Activated CD4-positive, CD25-positive, alpha-beta regulatory T cell treated with anti-CD3 and anti-CD28 coated beads, Interleukin-2, amount 50 U/mL, for 72 hours (primary cell): ENCODE measurements around the gene TCN2.
A peak's percentile ranks its signal among the peaks of the same experiment; 100 is the strongest.
"Not testable (repeated sequence)": the region's sequence is repeated elsewhere in the genome, so short reads cannot be mapped to it uniquely, and the experiment has no call there.

ENCODE experiments used
- DNase-seq: peaks from one replicate; pipeline ENCODE4 v3.0.0; 2021

Gene TCN2

DNA sequence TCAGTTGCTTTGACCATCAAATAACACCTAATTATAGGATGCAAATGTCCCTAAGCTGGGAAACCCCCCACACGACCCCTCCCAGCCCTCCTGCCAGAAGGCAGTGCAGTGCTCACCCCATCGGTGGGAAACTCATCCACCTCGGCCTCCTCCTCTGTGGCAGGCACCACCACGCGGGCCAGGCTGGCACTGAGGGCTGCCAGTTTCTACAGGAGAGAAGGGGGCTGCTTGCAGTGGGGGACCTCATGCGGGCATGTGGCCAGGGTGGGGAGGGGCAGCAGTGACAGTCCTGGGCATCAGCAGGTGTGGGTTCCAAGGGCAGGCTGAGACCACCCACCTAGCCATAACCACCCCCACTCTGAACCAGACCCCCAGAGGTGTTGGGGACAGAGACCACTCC is 26.1 kb upstream of the TCN2 start:
- no peak for DNase-seq

DNA sequence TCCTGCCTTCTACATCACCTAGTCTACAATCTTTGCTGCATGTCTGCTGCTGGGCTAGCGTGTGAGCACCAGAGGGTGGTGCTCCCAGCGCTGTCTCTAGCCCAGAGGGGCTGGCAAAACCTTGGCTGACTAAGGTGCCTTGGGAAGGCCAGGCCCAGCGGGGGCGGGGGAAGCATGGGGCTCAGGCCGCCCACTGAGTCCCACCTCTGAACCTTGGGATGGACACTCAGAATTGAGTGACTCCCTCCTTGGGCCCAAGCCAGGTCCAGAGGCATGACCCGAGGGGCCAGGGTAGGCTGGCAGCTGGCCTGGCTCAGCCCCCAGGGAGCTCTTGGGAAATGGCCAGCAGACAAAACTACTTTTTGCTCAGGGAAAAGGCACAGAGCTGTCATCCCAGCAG is 24.9 kb upstream of the TCN2 start:
- DNase-seq = no peak

DNA sequence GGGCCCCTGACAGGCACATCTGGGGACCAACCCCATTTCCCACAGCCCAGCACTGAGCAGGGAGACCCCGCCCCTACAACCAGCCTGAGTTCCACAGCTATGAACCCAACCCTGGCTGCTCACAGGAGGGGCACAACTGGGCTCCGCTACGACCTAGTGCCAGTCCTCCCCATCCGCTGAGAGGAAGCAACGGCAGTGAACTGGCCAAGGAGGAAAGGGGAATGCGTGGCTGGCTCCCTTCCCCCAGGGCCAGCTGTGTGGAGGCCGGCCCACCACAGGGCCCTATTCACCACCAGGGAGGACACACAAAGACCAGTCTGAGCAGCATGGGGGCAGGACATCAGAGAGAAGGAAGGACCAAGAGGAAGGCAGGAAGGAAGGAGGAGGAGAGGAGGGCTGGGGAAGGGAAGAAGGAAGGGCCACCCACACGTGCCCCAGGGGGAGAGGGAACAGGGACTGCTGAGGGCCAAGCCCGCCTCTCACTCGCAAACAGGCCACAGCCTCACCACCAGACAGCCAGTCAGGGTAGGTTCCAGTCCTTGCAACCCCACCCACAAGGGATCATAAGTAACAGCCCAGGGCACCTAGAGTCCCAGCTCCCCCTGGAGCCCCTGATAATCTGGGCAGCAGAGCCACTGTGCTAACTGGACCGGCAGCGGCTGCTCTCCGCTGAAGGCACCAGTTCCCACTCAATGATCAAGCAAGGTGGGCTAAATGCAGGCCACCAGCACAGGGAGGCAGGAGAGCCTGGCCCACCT is 24.0 kb upstream of the TCN2 start:
- no peak for DNase-seq

DNA sequence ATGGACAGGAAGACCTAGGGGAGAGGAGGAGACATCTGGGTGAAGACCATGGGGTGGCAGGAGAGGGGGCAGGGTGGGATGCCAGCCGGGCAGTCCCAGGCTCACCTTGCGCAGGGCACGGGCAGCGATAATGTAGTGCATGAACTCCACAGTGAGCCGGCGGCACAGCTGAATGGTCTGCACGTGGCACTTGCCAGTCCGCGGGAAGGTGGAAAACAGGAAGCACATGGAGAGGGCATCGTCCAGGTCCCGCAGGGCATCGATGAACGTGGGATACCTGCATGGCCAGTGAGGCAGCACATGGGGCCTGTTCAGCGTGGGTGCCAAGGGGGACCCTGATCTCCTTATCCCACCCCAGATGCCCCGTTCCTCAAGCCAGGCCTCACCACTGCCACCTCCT is 22.5 kb upstream of the TCN2 start:
- DNase-seq = no peak

DNA sequence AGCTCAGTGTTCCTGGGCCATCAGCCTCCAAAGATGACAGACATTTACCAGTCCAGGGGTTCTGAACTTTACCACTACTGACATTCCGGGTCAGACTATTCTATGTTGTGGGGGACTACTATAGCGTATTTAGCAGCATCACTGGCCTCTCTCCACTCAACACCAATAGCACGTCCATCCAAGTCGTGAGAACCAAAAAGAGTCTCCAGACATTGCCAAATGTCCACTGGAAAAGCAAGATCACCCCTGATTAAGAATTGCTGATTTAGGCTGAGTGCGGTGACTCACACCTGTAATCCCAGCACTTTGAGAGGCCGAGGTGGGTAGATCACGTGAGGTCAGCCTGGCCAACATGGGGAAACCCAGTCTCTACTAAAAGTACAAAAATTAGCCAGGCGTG is 20.6 kb upstream of the TCN2 start:
- no peak for DNase-seq

DNA sequence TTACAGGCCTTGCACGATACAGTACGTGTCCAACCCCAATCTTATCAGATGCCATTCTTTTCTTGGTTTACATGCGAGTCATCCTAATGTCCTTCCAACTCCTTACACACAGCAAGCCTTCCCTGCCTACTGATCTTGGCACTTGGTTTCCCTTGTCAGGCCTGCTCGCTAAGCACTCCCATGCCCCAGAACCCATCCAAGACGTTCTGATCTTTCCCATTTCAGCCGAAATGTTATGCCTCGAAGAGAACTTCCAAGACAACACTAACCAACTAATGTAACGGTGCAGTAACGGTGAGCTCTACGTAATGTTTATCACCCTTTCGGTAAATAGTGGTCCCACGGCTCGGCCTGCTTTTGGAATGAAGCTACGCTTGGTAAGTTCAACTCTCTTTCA is 15.8 kb upstream of the TCN2 start:
- DNase-seq = no peak

DNA sequence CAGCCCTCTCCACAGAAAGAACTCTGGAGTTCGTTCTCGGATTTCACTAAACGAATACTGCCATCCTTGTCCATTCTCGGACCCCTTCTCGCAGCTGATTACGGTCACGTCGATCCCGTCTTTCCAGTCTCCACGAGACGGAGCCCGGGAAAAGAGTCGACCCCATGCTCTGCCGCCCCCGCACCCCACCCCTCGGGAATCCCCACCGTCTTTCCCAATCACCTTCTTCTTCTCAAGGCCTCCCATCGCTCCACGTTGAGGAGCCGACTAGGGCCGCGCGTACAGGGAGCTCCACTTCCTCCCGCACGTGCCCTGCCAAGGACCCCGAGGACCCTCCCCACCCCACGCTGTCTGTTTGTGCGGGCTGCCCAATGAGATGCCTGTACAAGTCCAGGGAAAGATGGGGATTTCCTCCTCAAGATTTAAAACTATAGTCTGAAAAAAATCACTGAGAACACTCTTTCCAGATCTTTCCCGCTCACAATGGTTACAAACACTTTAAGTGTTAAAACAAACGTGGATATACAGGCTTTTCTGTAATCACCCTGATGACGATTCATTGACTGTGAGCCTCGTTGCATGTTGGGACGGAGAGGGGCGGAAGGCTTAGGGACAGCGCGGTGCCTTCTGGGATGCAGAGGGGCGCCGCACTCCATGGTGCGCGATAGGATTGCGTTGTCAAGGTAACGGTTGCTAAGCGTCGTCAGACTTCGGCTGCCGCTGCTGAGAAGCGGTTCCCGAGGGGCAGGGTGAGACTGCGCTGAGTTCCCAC is 15.2 kb upstream of the TCN2 start, which contains the start of gene PES1:
Gene PES1 (minus strand): TSS at position 323 of the 772 bp plus-strand sequence. CDS start 77 bp downstream, at position 246.
- DNase-seq = peak; percentile 89

DNA sequence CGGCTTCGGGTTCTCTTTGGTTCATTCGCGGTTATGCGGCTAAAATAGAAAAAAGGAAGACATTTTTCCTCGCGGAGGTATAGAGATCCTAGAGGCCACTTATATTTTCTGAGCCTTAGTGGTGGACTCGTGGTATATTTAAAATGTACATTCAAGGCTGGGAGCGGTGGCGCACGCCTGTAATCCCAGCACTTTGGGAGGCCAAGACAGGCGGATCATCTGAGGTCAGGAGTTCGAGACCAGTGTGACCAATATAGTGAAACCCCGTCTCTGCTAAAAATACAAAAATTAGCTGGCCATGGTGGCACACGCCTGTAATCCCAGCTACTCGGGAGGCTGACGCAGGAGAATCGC is 14.6 kb upstream of the TCN2 start:
- not testable (repeated sequence) for DNase-seq

DNA sequence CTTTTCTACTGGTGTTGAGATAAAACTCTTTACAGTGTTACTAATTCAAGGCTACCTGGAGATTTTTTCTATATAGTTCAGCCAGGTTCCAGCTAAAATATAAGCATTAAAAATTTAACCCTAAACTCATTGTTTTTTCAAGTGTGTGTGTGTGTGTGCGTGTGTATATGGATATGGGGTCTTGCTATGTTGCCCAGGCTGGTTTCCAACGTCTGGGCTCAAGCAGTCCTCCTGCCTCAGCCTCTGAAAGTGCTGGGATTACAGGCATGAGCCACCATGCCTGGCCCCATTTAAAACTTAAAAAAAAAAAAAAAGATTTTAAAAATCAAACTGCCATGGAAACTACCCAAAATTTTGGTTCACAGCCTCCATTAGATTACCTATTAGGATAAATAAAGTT is 10.8 kb upstream of the TCN2 start:
- DNase-seq = no peak

DNA sequence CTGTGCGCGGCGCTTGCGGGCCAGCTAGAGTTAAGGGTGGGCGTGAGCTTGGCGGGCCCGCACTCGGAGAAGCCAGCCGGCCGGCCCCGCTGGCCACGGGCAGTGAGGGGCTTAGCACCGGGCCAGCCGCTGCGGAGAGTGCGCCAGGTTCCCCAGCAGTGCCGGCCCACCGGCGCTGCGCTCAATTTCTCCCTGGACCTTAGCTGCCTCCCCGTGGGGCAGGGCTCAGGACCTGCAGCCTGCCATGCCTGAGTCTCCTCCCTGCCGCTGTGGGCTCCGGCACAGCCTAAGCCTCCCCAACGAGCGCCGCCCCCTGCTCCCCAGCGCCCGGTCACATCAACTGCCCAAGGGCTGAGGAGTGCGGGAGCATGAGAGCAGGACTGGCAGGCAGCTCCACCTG is 10.1 kb upstream of the TCN2 start:
- DNase-seq = no peak

DNA sequence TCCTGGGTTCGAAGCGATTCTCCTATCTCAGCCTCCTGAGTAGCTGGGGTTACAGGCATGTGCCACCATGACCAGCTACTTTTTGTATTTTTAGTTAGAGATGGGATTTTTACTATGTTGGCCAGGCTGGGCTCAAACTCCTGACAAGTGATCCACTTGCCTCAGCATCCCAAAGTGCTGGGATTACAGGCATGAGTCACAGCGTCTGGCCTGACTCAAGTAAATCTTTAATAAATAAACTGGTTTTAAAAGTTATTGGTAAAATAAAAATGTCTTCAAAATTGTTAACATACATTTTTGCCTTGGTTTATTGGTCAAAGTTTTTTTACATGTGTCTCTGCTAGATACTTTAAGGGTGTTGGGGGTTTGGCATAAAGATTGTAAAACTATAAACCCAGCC is 8.0 kb upstream of the TCN2 start:
- DNase-seq = no peak

DNA sequence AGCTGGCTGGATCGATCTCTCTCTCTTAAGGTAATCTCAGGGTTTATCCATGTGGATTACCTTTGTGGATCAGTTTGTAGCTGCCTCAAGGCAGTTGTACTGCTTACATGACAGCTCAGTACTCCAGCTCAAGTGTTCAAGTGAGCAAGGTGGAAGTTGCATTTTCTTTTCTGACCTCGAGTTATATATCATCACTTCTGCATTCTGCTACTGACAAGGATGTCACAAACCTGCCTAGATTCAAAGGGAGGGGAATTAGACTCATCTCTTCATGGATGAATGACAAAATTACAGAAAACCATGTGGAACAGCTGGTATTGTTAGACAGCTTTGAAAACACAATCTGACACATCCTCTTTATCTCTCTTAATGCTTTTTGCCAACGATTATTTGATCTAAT is 6.1 kb upstream of the TCN2 start:
- DNase-seq = no peak

DNA sequence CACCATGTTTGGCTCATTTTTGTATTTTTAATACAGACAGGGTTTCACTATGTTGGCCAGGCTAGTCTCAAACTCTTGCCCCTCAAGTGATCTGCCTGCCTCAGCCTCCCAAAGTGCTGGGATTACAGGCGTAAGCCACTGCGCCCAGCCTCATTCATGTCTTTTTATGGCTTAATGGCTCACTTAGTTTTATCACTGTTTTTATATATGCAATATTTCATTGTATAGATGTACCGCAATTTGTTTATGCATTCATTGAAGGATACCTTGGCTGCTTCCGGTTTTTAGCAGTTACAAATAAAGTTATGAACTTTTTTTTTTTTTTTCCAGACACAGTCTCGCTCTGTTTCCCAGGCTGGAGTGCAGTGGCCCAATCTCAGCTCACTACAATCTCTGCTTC is 5.5 kb upstream of the TCN2 start:
- no peak for DNase-seq

DNA sequence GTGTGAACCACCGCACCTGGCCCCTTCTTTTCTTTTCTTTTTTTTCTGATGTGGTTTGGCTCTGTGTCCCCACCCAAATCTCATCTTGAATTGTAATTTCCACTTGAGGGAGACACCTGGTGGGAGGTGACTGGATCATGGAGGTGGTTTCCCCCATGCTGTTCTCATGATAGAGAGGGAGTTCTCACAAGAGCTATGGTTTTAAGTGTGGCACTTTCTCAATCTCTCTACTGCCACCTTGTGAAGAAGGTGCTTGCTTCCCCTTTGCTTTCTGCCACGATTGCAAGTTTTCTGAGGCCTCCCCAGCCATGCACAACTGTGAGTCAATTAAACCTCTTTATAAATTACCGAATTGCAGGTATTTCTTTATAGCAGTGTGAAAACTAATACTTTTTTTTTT is 4.9 kb upstream of the TCN2 start:
- no peak for DNase-seq

DNA sequence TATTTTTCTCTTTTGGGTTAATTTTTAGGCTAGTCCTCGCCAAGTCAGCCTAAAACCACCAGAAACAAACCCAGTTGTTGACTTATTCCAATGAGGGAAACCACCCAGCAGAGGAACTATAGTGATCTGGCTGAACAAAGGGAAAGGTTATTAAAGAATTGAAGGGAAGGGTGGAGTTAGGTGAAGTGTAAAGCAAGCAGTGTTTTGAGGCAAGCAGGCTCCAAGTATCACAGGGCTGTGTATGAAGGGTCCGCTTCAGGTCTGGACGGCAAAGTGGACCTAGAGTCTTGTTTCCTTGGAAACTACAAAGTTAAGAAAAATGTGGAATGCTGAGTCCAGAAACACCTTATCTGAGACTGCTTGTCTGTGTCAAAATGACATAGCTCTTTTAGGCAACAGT is 3.2 kb upstream of the TCN2 start:
- no peak for DNase-seq

DNA sequence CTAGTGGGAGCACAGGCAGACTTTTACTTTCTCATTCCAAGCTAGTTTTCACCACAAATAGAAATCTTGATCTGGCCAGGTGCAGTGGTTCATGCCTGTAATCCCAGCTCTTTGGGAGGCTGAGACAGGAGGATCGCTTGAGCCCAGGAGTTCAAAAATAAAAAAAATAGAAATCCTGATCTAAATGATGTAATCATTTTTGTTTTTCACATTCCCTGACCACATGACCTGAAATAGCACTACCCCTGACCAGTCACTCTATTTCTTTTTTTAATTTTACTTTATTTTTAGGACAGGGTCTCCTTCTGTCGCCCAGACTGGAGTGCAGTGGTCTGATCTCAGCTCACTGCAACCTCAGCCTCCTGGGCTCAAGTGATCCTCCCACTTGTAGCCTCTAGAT is 2.3 kb upstream of the TCN2 start:
- DNase-seq = no peak

DNA sequence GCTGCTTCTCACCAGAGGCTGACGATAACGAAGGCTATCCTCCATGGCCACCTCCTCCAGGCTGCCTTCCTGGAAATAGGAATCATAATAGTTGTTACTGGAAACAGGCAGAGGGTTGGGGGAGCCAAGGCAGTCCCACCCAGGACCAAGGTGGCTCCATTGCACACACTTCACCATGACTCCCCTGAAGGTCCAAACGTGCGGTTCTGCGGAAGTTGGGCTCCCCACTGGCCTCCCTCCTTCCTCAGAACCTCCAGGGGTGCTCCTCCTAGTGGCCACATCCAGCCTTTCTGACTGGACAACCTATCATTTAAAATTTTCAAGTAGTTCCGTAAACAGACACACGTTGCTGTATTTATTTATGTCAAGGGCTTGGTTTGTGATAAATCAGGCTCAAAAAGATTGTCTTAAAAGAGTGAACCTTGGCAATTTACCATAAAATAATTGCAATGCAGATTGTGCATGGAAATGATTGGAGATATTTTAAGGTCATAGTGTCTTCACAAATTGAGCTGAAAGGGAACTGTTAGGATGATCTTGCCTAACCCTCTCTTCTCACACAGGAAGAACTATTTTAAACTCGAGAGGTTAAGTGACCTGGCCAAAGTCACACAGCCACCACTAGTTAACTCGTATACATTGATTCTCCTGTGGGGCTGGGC is 1.4 kb upstream of the TCN2 start:
- DNase-seq = peak; percentile 50

DNA sequence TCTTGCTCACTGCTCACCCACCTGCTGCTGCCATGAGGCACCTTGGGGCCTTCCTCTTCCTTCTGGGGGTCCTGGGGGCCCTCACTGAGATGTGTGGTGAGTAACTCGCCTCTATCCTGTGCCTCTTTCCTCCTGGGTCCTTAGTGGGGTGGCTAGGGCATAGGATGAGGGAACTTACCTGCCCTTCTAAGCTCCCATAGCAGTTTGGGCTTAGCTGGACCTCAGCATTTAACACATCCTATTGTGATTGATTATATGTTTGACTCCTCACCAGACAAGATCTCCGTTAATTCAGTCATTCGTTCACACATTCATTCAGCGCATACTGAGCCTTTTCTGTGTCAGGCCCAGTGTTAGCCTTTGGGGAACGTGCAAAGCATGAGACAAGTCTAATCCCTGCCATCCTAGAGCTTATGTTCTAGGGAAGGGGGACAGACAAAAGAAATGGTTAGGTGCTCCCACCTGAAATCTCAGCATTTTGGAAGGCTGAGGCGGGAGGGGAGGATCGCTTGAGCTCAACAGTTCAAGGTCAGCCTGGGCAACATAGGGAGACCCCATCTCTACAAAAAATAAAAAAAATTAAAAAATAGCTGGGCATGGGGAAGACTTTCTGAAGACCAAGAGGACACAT is 441 bp downstream of the TCN2 start:
- no peak for DNase-seq

DNA sequence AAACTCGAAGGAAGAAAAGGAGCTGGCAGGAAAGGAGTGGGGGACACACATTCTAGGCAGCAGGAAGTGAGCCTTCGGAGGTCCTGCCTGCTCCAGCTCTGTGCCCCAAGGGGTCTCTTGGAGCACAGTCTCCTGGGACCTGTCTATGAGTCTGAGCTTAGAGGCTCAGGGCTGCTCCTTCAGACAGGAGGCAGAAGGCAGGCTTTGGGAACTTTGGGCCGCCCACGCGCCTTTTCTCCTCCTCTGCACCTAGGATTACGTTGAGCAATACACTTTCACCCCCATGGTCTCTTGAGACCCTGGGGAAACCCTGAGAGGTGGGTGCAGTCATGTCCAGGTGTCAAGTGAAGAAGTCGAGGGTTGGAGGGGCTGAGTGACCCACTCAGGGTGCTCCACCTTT is 965 bp downstream of the TCN2 start:
- DNase-seq = no peak

DNA sequence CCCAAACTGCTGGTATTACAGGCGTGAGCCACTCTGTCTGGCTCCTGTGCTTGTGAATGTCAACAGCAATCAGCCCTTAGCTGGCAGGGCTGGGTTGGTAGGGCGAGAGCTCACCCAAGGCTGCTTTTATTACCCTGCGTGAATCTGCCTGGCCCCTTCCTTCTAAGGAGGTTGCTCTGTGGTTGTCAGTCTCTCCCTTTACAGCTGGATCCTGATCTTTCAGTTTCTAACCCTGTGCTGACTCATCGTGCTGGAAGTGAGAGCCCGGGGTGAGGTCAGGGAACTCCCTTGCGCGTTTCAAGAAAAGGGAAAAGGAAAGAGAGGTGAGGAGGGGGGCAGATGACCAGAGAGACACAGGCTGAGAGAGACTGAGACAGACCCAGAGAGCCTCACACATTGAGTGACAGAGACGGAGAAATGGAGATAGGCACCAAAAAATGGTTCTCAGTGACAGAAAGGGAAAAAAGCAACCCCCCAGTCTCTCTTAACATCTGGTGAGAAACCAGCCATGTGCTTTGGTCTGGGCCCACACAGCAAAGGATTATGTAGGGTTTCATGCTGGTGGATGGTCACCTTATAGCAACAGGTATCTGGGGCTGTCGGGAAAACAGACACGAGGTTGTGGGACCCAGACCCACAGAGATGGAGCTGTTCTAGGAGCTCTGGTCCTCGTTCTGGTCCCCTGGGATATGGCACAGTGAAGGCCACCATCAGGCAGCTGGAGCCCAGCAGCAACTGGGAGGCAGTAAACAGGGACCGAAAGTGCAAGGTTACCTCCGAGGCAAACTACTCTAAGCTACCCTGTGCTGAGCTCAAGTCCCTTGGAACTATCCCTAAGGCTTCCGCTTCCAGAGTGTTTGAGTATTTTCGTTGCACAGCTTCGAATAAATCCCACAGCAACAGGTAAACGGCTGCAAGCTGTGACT is 2.5 kb downstream of the TCN2 start:
- no peak for DNase-seq

DNA sequence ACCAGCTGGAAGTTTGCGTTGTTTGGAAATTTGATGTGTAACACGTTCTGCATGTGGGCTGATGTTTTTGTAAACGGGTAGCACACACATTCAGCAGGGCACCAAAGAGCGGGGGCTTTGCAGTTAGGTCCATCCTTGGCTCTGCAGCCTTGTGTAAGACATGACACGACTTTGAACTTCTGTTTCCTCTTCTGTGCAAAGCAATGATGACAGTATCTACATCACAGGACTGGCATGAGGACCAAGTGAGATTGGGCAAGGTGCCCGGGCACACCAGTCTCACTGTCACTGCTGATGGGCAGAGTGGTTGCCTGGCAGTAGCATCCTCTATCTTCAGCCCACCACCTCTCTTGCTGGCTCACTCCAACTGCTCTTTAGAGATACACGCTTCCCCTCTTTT is 3.3 kb downstream of the TCN2 start:
- DNase-seq = no peak

DNA sequence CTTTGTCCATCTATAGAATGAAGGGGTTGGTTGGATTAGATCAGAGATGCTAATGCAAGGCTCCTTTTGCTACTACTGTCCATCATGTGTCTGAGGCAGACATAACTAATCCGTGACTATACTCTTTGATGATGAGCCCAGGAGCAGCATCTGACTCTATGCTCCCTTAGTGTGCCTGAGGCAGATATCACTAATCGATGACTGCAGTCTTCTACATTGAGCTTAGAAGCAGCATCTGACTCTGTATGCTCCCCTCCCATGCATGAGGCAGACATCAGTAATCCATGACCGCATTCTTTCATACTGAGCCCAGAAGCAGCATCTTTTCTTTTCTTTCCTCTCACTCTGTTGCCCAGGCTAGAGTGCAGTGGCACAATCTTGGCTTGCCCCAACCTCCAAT is 4.2 kb downstream of the TCN2 start:
- no peak for DNase-seq

DNA sequence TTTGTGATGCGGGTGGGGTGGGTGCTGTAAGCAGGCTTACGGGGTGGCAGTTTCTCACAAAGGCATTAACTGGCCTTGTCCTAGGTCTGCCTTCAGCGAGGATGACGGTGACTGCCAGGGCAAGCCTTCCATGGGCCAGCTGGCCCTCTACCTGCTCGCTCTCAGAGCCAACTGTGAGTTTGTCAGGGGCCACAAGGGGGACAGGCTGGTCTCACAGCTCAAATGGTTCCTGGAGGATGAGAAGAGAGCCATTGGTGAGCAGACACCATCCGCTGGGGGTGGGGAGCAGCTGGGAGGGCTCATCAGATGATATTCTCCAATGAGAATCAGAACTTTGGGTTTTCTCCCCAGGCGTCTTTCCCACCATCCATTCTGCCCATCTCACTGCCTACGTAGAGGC is 5.8 kb downstream of the TCN2 start:
- DNase-seq = no peak
